GM10847 (cell line): ENCODE results near the gene EPS8L3.
"Not testable (repeated sequence)": the region's sequence is repeated elsewhere in the genome, so short reads cannot be mapped to it uniquely, and the experiment has no call there.

Source experiments
- POLR2A ChIP-seq: IDR thresholded peaks from 2 replicates; pipeline ENCODE4 v1.6.1; 2011; ENCODE audit not compliant: insufficient read length; ENCODE audit errors: extremely low read depth

EPS8L3 gene

GRCh38 chr1:109718495-109718894 lies 45.2 kb downstream of the EPS8L3 start:
- TF ChIP-seq POLR2A: no peak

GRCh38 chr1:109717729-109718128 lies 46.0 kb downstream of the EPS8L3 start:
- no peak for TF ChIP-seq POLR2A

GRCh38 chr1:109716570-109717090 lies 47.1 kb downstream of the EPS8L3 start:
- no peak for TF ChIP-seq POLR2A

GRCh38 chr1:109716121-109716520 lies 47.6 kb downstream of the EPS8L3 start:
- TF ChIP-seq POLR2A: no peak

- no peak for TF ChIP-seq POLR2A
Observed at GRCh38 chr1:109714661-109715372, 48.9 kb downstream of the EPS8L3 start.

GRCh38 chr1:109713636-109714035 lies 50.1 kb downstream of the EPS8L3 start:
- TF ChIP-seq POLR2A: no peak

GRCh38 chr1:109712321-109712864 lies 51.3 kb downstream of the EPS8L3 start:
- no peak for TF ChIP-seq POLR2A

- not testable (repeated sequence) for TF ChIP-seq POLR2A
Observed at GRCh38 chr1:109711593-109712320, 52.0 kb downstream of the EPS8L3 start, which contains the start of gene GSTM5. Gene GSTM5 (plus strand): TSS chr1:109712251. CDS start chr1:109712313, 62 bp downstream.

GRCh38 chr1:109705411-109705810 lies 58.3 kb downstream of the EPS8L3 start:
- no peak for TF ChIP-seq POLR2A

- no peak for TF ChIP-seq POLR2A
Observed at GRCh38 chr1:109704173-109704572, 59.5 kb downstream of the EPS8L3 start.
